ENCODE results near the gene MLX. TPM values are rescaled to one million over a fixed set of nuclear protein-coding genes. Genes with fewer than 3 reads are reported as not detected.

MLX gene, protein sequence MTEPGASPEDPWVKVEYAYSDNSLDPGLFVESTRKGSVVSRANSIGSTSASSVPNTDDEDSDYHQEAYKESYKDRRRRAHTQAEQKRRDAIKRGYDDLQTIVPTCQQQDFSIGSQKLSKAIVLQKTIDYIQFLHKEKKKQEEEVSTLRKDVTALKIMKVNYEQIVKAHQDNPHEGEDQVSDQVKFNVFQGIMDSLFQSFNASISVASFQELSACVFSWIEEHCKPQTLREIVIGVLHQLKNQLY
- total RNA-seq, result 61.3 TPM
- long read RNA-seq, transcript MLX-202 (7 exons, 2,334 nt), result minor isoform, 15 of 141 reads
- long read RNA-seq, transcript MLX-203 (8 exons, 2,428 nt), result major isoform, 78 of 141 reads
- long read RNA-seq, transcript MLX-201 (8 exons, 2,586 nt), result minor isoform, 8 of 141 reads
- long read RNA-seq, partial matches to known transcripts, result 13 of 141 reads
- long read RNA-seq, other reads (novel, unspliced or antisense), result 26 of 141 reads

DNA sequence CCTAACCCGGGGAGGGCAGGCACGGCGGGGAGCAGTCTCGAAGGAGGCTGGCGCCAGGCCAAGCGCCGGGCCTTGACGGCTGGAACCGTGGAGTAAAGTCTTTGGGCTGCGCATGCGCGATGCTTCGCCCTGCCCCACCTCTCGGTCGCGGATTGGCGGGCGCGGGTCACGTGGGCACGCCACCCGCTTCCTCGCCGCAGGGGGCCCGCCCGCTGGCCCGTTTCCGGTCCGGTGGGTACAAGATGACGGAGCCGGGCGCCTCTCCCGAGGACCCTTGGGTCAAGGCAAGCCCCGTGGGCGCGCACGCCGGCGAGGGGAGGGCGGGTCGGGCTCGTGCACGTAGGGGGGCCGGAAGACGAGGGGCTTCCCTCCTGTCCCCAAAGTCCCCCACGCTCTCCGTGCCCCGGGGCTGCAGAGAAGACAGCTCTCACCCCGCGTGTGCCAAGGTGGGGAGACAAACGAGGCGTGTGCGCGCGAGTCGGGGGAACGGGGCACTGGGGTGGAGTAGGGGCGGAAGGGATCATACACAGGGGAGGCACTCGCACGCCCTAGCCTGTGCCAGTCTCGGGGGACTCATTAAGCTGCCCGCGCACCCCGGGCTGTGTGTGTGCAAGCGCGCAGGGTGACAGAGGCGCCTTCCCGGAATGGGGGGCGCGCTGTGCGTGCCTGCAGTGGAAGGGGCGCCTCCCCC lies at the start of gene MLX:
MLX (plus strand) TSS at position 218 of the 691 bp plus-strand sequence; CDS start at position 243, 25 bp downstream.
- TF ChIP-seq, protein P1, sequence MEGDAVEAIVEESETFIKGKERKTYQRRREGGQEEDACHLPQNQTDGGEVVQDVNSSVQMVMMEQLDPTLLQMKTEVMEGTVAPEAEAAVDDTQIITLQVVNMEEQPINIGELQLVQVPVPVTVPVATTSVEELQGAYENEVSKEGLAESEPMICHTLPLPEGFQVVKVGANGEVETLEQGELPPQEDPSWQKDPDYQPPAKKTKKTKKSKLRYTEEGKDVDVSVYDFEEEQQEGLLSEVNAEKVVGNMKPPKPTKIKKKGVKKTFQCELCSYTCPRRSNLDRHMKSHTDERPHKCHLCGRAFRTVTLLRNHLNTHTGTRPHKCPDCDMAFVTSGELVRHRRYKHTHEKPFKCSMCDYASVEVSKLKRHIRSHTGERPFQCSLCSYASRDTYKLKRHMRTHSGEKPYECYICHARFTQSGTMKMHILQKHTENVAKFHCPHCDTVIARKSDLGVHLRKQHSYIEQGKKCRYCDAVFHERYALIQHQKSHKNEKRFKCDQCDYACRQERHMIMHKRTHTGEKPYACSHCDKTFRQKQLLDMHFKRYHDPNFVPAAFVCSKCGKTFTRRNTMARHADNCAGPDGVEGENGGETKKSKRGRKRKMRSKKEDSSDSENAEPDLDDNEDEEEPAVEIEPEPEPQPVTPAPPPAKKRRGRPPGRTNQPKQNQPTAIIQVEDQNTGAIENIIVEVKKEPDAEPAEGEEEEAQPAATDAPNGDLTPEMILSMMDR (IDR thresholded peaks at IDR 0.05), result no peak
- intact Hi-C loops (cut with DNase I), result no loop called here
- H3K4me1 ChIP-seq, result peaks cover 52% of the 10 kb centered on the region
- no peaks in the 10 kb centered on the region for H3K27me3 ChIP-seq
- DNase-seq (peak; percentile 98), ATAC-seq (peak; percentile 84)
- H3K9me3 ChIP-seq, result no peaks in the 10 kb centered on the region
- H3K4me3 ChIP-seq, result peak within 1 kb of the TSS; percentile 97
- peaks cover 60% of the 10 kb centered on the region for H3K36me3 ChIP-seq
- H3K27ac ChIP-seq, result peak within 1 kb of the TSS; percentile 97

DNA sequence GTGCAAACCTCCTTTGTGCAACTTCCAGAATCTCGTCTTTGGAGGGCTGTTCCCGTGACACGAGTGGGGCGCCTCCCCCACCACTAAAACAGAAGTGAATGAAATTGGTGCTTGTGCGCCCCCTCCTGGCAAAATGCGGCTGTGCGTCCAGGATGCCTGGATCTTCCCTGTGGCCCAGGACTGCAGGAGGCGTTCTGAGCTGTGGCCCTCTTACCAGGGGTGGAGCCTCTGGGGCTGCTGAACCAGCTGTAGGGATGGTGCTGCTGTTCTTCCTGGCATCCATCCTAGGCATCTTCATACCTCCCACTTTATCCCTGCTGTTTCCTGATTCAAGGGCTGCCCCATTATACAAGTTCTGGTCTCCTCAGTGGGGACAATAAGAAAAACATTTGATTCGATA lies 49.4 kb upstream of the MLX start:
- Histone ChIP-seq H3K4me1 (peaks cover 65% of the 10 kb centered on the region), H3K36me3 (peaks cover 29% of the 10 kb centered on the region), H3K27ac (peak overlapping the region; percentile 81), H3K4me3 (no peak overlapping the region), H3K27me3 (no peaks in the 10 kb centered on the region), H3K9me3 (no peaks in the 10 kb centered on the region)
- TF ChIP-seq, protein P1 (IDR thresholded peaks at IDR 0.05), result peak; percentile 95
- ATAC-seq (peak; percentile 87), DNase-seq (peak; percentile 92)
- intact Hi-C loops (cut with DNase I), result loop anchor here (10.0 kb wide), 1 partner anchor 213 kb away; no protein-coding TSS in a partner anchor

DNA sequence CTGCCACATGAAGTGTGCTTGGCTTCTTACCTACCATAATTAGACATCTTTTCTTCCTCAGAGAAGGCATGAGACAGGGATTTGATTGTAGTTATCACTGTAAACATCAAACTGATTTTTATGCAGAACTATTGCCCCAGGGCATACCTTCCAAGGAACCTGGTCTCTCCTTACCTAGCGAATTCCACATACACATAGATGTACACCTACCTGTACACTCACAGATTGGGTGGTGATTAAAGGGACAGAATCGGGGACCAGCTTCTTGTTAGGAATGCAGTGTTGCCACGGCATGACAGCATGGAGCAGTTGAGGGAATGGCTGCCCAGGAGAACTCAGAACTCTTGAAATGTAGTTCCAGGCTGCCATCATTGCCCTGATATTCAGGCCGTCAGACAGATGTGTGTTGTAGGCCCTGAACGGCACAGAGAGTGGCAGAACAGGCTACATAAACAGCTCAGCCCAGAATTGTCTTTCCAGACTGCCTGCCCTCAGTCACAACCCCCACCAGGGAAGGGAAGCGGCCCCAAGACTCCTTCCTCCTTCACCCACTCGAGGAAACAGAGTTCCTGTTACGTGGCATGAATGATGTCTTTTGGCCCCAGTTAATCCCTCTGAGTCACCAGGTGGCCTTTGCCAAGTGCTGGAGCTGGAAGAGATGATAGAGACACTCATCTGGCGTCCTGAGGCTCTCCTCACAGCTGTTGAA lies 48.7 kb upstream of the MLX start:
- TF ChIP-seq, protein P1 (IDR thresholded peaks at IDR 0.05), result no peak
- DNase-seq (peak; percentile 76), ATAC-seq (peak; percentile 71)
- Histone ChIP-seq H3K27ac (peak overlapping the region; percentile 81), H3K4me1 (peaks cover 68% of the 10 kb centered on the region), H3K36me3 (peaks cover 29% of the 10 kb centered on the region), H3K27me3 (no peaks in the 10 kb centered on the region), H3K4me3 (no peak overlapping the region), H3K9me3 (no peaks in the 10 kb centered on the region)
- intact Hi-C loops (cut with DNase I), result loop anchor here (10.0 kb wide), 1 partner anchor 213 kb away; no protein-coding TSS in a partner anchor

DNA sequence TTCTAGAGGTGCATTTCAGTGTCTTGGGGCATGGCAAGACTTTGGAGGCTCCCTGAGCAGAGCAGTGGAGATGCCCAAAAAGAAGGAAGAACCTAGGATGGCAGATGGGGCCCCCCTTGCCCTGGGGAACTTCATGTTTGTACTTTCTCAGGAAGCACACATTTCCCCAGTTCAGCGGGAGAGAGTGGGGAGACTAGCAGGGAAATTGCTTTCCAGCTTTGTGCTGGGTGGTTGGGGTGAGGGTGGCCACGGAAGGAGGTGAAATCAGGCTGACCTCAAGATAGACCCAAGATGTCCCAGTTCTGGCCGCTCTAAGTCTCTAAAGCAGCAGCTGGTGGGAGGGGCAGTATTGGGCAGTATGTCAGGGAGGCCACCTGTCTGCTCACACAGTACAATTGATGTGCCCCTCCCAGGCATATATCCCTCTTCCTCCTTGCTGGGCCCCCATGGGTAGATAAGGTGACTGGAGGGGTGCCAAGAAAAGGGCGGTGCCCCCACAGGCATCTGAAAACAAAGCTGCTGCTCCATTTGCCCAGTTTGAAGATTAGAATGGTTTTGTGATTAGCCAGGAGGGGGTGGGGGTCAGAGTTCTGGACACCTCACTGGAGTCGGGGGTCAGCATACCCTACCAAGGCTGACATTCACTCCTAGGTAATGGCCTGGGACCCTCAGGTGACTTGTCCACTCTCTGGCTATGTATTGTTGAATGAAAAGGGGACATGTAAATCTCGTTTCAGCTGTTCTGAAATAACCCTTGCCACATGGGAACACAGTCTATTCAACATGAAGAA lies 48.0 kb upstream of the MLX start:
- intact Hi-C loops (cut with DNase I), result loop anchor here (10.0 kb wide), 1 partner anchor 214 kb away; no protein-coding TSS in a partner anchor
- Histone ChIP-seq H3K4me3 (no peak overlapping the region), H3K27ac (peak overlapping the region; percentile 81), H3K4me1 (peaks cover 70% of the 10 kb centered on the region), H3K9me3 (no peaks in the 10 kb centered on the region), H3K36me3 (peaks cover 25% of the 10 kb centered on the region), H3K27me3 (no peaks in the 10 kb centered on the region)
- TF ChIP-seq, protein P1 (IDR thresholded peaks at IDR 0.05), result no peak
- ATAC-seq (peak; percentile 5), DNase-seq (peak; percentile 63)
